Immature natural killer cell (primary cell): ENCODE results near the gene PAQR6. TPM values are rescaled to one million over a fixed set of nuclear protein-coding genes. Genes with fewer than 3 reads are reported as not detected.
A peak's percentile ranks its signal among the peaks of the same experiment; 100 is the strongest.
"Not testable (repeated sequence)": the region's sequence is repeated elsewhere in the genome, so short reads cannot be mapped to it uniquely, and the experiment has no call there.

Source experiments
- DNase-seq, 3 donors: peaks; one replicate each; pipeline ENCODE4 v3.0.0; 2022; ENCODE audit warnings: mixed read lengths in 1 of 3
- H3K27ac Mint-ChIP-seq, 6 donors: one replicate each; pipeline ENCODE4 v1.8.0; 2020; ENCODE audit warnings: mixed read lengths in 6 of 6, mild to moderate bottlenecking in 5 of 6, inconsistent platforms in 4 of 6, moderate library complexity in 3 of 6
- H3K27me3 Mint-ChIP-seq, 3 donors: one replicate each; pipeline ENCODE4 v1.8.0; 2020 to 2021; ENCODE audit warnings: low read depth in 3 of 3, mild to moderate bottlenecking in 3 of 3, mixed read lengths in 3 of 3, moderate library complexity in 3 of 3, inconsistent platforms in 1 of 3
- H3K36me3 Mint-ChIP-seq, 3 donors: one replicate each; pipeline ENCODE4 v1.8.0; 2020; ENCODE audit warnings: mixed read lengths in 3 of 3, inconsistent platforms in 2 of 3, mild to moderate bottlenecking in 2 of 3
- H3K4me1 Mint-ChIP-seq, 2 donors: one replicate each; pipeline ENCODE4 v1.8.0; 2020; ENCODE audit warnings: inconsistent platforms in 2 of 2, mild to moderate bottlenecking in 2 of 2, mixed read lengths in 2 of 2, moderate library complexity in 1 of 2
- H3K4me3 Mint-ChIP-seq, 5 donors: one replicate each; pipeline ENCODE4 v1.8.0; 2020; ENCODE audit warnings: mild to moderate bottlenecking in 5 of 5, mixed read lengths in 5 of 5, inconsistent platforms in 3 of 5, moderate library complexity in 3 of 5
- H3K9me3 Mint-ChIP-seq, 6 donors: one replicate each; pipeline ENCODE4 v1.8.0; 2020; ENCODE audit warnings: mild to moderate bottlenecking in 6 of 6, mixed read lengths in 6 of 6, inconsistent platforms in 4 of 6, moderate library complexity in 3 of 6
- polyA plus RNA-seq, 3 donors: library from polyadenylated mRNA; unstranded; fragments of 300-500 nt; fragmentation: Illumina TruSeq; gene quantifications; one replicate each; pipeline ENCODE4 v1.2.3, GENCODE V29; 2021

Gene PAQR6
- polyA plus RNA-seq, 3 donors from 2014 or later, result 1.3 to 2.5 (median 2.1) TPM

GRCh38 chr1:156216361-156217086, 31.3 kb downstream of the PAQR6 start:
- H3K27ac Mint-ChIP-seq, DNase-seq, H3K27me3 Mint-ChIP-seq, H3K9me3 Mint-ChIP-seq, H3K4me3 Mint-ChIP-seq: not testable (repeated sequence)
- H3K4me1 Mint-ChIP-seq, result peaks cover 32 to 46% of the 10 kb centered on the region in 2 donors
- peaks cover 6 to 14% (median 7%) of the 10 kb centered on the region in 3 donors for H3K36me3 Mint-ChIP-seq

- peak overlapping the region; percentile 55 to 88 (median 74) for H3K4me3 Mint-ChIP-seq
- peaks cover 0 to 6% (median under 1%) of the 10 kb centered on the region in 3 donors for H3K27me3 Mint-ChIP-seq
- H3K9me3 Mint-ChIP-seq, result no peaks in the 10 kb centered on the region
- peaks cover 0 to 13% (median 0%) of the 10 kb centered on the region in 3 donors for H3K36me3 Mint-ChIP-seq
- peak overlapping the region; percentile 61 to 99 (median 88) for H3K27ac Mint-ChIP-seq
- no peak for DNase-seq
- peaks cover 31 to 43% of the 10 kb centered on the region in 2 donors for H3K4me1 Mint-ChIP-seq
Observed at GRCh38 chr1:156214024-156214748, 33.7 kb downstream of the PAQR6 start.

- peaks cover 0 to 19% (median 4%) of the 10 kb centered on the region in 3 donors for H3K36me3 Mint-ChIP-seq
- peak overlapping the region; percentile 97 to 99 (median 98) for H3K27ac Mint-ChIP-seq
- H3K4me1 Mint-ChIP-seq, result peaks cover 31 to 40% of the 10 kb centered on the region in 2 donors
- peaks cover 0 to 6% (median 2%) of the 10 kb centered on the region in 3 donors for H3K27me3 Mint-ChIP-seq
- no peaks in the 10 kb centered on the region for H3K9me3 Mint-ChIP-seq
- H3K4me3 Mint-ChIP-seq, result peak overlapping the region; percentile 90 to 99 (median 97)
- DNase-seq, result no peak
Observed at GRCh38 chr1:156213644-156213966, 34.3 kb downstream of the PAQR6 start.

GRCh38 chr1:156212833-156213643, 34.8 kb downstream of the PAQR6 start, which contains the start of gene PMF1:
PMF1 (plus strand) TSS chr1:156213007; CDS start chr1:156213016, 9 bp downstream.
- Mint-ChIP-seq H3K36me3 (peaks cover 0 to 22% (median 6%) of the 10 kb centered on the region in 3 donors), H3K27ac (peak within 1 kb of the TSS; percentile 97 to 99 (median 98)), H3K4me1 (peaks cover 28 to 37% of the 10 kb centered on the region in 2 donors), H3K27me3 (peaks cover 0 to 6% (median 2%) of the 10 kb centered on the region in 3 donors), H3K4me3 (peak within 1 kb of the TSS; percentile 90 to 99 (median 97)), H3K9me3 (no peaks in the 10 kb centered on the region)
- DNase-seq, result peak; percentile 95

GRCh38 chr1:156212130-156212529, 35.7 kb downstream of the PAQR6 start:
- no peak for DNase-seq
- Mint-ChIP-seq H3K27ac (peak overlapping the region; percentile 97 to 99 (median 98)), H3K4me3 (peak overlapping the region; percentile 90 to 99 (median 97)), H3K27me3 (peaks cover 0 to 6% (median 2%) of the 10 kb centered on the region in 3 donors), H3K36me3 (peaks cover 0 to 25% (median 6%) of the 10 kb centered on the region in 3 donors), H3K9me3 (no peaks in the 10 kb centered on the region), H3K4me1 (peaks cover 24 to 31% of the 10 kb centered on the region in 2 donors)

- H3K27ac Mint-ChIP-seq, result peak overlapping the region; percentile 15 to 99 (median 81)
- peaks cover 0 to 28% (median 6%) of the 10 kb centered on the region in 3 donors for H3K36me3 Mint-ChIP-seq
- peaks cover 24 to 31% of the 10 kb centered on the region in 2 donors for H3K4me1 Mint-ChIP-seq
- no peaks in the 10 kb centered on the region for H3K9me3 Mint-ChIP-seq
- DNase-seq, result no peak
- H3K27me3 Mint-ChIP-seq, result peaks cover 0 to 6% (median 2%) of the 10 kb centered on the region in 3 donors
- H3K4me3 Mint-ChIP-seq, result peak overlapping the region in 4 of 5 donors; percentile 14 to 97 (median 28)
Observed at GRCh38 chr1:156211243-156211642, 36.6 kb downstream of the PAQR6 start.

GRCh38 chr1:156204686-156205085, 43.2 kb downstream of the PAQR6 start:
- no peak for DNase-seq
- Mint-ChIP-seq H3K4me1 (peaks cover 11 to 15% of the 10 kb centered on the region in 2 donors), H3K4me3 (no peak overlapping the region), H3K9me3 (no peaks in the 10 kb centered on the region), H3K27ac (no peak overlapping the region), H3K27me3 (peaks cover 0 to 2% (median 0%) of the 10 kb centered on the region in 3 donors), H3K36me3 (peaks cover 11 to 36% (median 11%) of the 10 kb centered on the region in 3 donors)

- no peak overlapping the region for H3K4me3 Mint-ChIP-seq
- H3K27me3 Mint-ChIP-seq, result peaks cover 0 to 2% (median 0%) of the 10 kb centered on the region in 3 donors
- no peak for DNase-seq
- H3K36me3 Mint-ChIP-seq, result peaks cover 4 to 30% (median 11%) of the 10 kb centered on the region in 3 donors
- H3K4me1 Mint-ChIP-seq, result peaks cover 23 to 28% of the 10 kb centered on the region in 2 donors
- H3K27ac Mint-ChIP-seq, result no peak overlapping the region
- H3K9me3 Mint-ChIP-seq, result no peaks in the 10 kb centered on the region
Observed at GRCh38 chr1:156203331-156203730, 44.5 kb downstream of the PAQR6 start.

GRCh38 chr1:156200044-156200443, 47.8 kb downstream of the PAQR6 start:
- DNase-seq, result no peak
- Mint-ChIP-seq H3K9me3 (no peaks in the 10 kb centered on the region), H3K4me3 (no peak overlapping the region), H3K27me3 (peaks cover 0 to 2% (median 0%) of the 10 kb centered on the region in 3 donors), H3K4me1 (peaks cover 38 to 55% of the 10 kb centered on the region in 2 donors), H3K36me3 (peaks cover 0 to 17% (median 7%) of the 10 kb centered on the region in 3 donors), H3K27ac (peak overlapping the region in 2 of 6 donors; percentile 2 to 30)

- Mint-ChIP-seq H3K27me3 (peaks cover 0 to 7% (median 0%) of the 10 kb centered on the region in 3 donors), H3K4me1 (peaks cover 48 to 63% of the 10 kb centered on the region in 2 donors), H3K9me3 (no peaks in the 10 kb centered on the region), H3K4me3 (peak overlapping the region in 1 of 5 donors; percentile 14), H3K27ac (peak overlapping the region in 5 of 6 donors; percentile 31 to 71 (median 48)), H3K36me3 (peaks cover 0 to 17% (median 9%) of the 10 kb centered on the region in 3 donors)
- no peak for DNase-seq
Observed at GRCh38 chr1:156198831-156199349, 49.0 kb downstream of the PAQR6 start.

GRCh38 chr1:156196445-156196844, 51.4 kb downstream of the PAQR6 start:
- DNase-seq, result no peak
- Mint-ChIP-seq H3K27me3 (peaks cover 0 to 7% (median 2%) of the 10 kb centered on the region in 3 donors), H3K4me1 (peaks cover 57 to 77% of the 10 kb centered on the region in 2 donors), H3K36me3 (peaks cover 0 to 17% (median 10%) of the 10 kb centered on the region in 3 donors), H3K4me3 (peak overlapping the region in 1 of 5 donors; percentile 43), H3K27ac (no peak overlapping the region), H3K9me3 (no peaks in the 10 kb centered on the region)

- no peaks in the 10 kb centered on the region for H3K9me3 Mint-ChIP-seq
- H3K36me3 Mint-ChIP-seq, result peaks cover 0 to 17% (median 10%) of the 10 kb centered on the region in 3 donors
- H3K27me3 Mint-ChIP-seq, result peaks cover 0 to 7% (median 2%) of the 10 kb centered on the region in 3 donors
- DNase-seq, result no peak
- peak overlapping the region; percentile 49 to 93 (median 64) for H3K4me3 Mint-ChIP-seq
- H3K4me1 Mint-ChIP-seq, result peaks cover 57 to 77% of the 10 kb centered on the region in 2 donors
- peak overlapping the region in 2 of 6 donors; percentile 8 to 81 for H3K27ac Mint-ChIP-seq
Observed at GRCh38 chr1:156195853-156196252, 52.0 kb downstream of the PAQR6 start.

- no peak for DNase-seq
- Mint-ChIP-seq H3K4me1 (peaks cover 47 to 64% of the 10 kb centered on the region in 2 donors), H3K4me3 (peak overlapping the region; percentile 92 to 98 (median 93)), H3K36me3 (peaks cover 0 to 4% (median 4%) of the 10 kb centered on the region in 3 donors), H3K9me3 (no peaks in the 10 kb centered on the region), H3K27ac (peak overlapping the region; percentile 89 to 94 (median 93)), H3K27me3 (peaks cover 0 to 9% (median 2%) of the 10 kb centered on the region in 3 donors)
Observed at GRCh38 chr1:156194300-156194652, 53.6 kb downstream of the PAQR6 start.
